Vagina (tissue), 2 donors: ENCODE measurements around the gene PRRT1B. TPM values are rescaled to one million over a fixed set of nuclear protein-coding genes. Genes with fewer than 3 reads are reported as not detected.

Experiments used
- DNase-seq, 2 donors: peaks; one replicate each; pipeline ENCODE4 v3.0.0-alpha.2; 2017; ENCODE audit errors: extremely low spot score in 2 of 2
- H3K27ac ChIP-seq: fragments of 200-600 bp; sonication (generic); one replicate; pipeline ENCODE4 v1.5.1; 2019
- H3K27me3 ChIP-seq: fragments of 200-600 bp; sonication (generic); one replicate; pipeline ENCODE4 v1.5.1; 2019
- H3K36me3 ChIP-seq, 2 donors: fragments of 200-600 bp; sonication (generic); one replicate each; pipeline ENCODE4 v1.5.1; 2017 to 2019
- H3K4me1 ChIP-seq: fragments of 200-600 bp; sonication (generic); one replicate; pipeline ENCODE4 v1.5.1; 2019
- H3K4me3 ChIP-seq, 2 donors: fragments of 200-600 bp; sonication (generic); 1 replicate in 1 of 2; 2 replicates in 1 of 2; pipeline ENCODE4 v1.5.1; 2016 to 2019
- H3K9me3 ChIP-seq: fragments of 200-600 bp; sonication (generic); one replicate; pipeline ENCODE4 v1.5.1; 2019
- CTCF ChIP-seq, 3 experiments: fragments of 450-650 bp in 2 of 3; fragments of 200-600 bp in 1 of 3; sonication (generic) in 1 of 3; IDR thresholded peaks; one replicate each; pipeline ENCODE4 v1.5.1; 2017 to 2019; ENCODE audit warnings: antibody characterized with exemption in 3 of 3, mild to moderate bottlenecking in 2 of 3, moderate library complexity in 2 of 3
- POLR2A ChIP-seq, 2 donors: fragments of 450-650 bp; IDR thresholded peaks; one replicate each; pipeline ENCODE4 v1.6.1; 2017; ENCODE audit warnings: antibody characterized with exemption in 2 of 2, mild to moderate bottlenecking in 2 of 2, moderate library complexity in 2 of 2
- POLR2AphosphoS5 ChIP-seq, 2 donors: sonication (generic); formaldehyde crosslinking; IDR thresholded peaks; one replicate each; pipeline ENCODE4 v1.9.0; 2017; ENCODE audit warnings: antibody characterized with exemption in 2 of 2, mild to moderate bottlenecking in 2 of 2, low read depth in 1 of 2; ENCODE audit not compliant: insufficient read depth in 1 of 2
- intact Hi-C: fragments of 100-400 bp; cut with DNase I; formaldehyde crosslinking; loops from one replicate; pipeline ENCODE4 v1.15.1; 2023
- total RNA-seq: library from RNA; depleted of rRNA; stranded (reverse); fragments of >200 nt; gene quantifications from one replicate; pipeline ENCODE4 v1.2.3, GENCODE V29; 2016

PRRT1B gene
- total RNA-seq, 1 donor from 2014 or later, result not detected

DNA sequence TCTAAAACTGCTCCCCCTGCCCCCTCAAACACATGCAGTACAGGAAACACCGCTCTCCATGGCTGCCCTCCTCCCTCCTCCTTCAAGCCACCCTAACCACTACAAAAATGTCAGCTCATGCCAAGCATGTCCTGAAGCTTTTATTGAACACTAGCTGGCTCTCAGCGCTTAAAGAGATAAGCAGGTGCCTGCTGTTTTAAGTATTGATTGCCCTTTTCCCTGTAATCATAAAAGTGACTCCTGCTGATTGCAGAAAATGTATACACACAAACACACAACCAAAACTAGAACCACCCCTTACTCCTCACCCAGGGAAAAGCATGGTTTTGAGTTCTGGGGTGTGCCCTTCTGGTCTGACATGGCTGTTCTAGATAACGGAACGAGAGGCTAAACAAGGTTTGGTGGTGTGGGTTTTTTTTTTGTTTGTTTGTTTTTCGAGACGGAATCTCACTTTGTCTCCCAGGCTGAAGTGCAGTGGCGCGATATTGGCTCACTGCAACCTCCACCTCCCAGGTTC lies 10.5 kb upstream of the PRRT1B start:
- no peaks in the 10 kb centered on the region for H3K27me3 ChIP-seq
- intact Hi-C loops, result no loop called here
- no peaks in the 10 kb centered on the region for H3K9me3 ChIP-seq
- H3K4me3 ChIP-seq, result no peak overlapping the region
- H3K36me3 ChIP-seq, result no peaks in the 10 kb centered on the region
- peaks cover 12% of the 10 kb centered on the region for H3K4me1 ChIP-seq
- no peak for DNase-seq
- no peak for TF ChIP-seq POLR2A (IDR thresholded peaks at IDR 0.05)
- no peak for TF ChIP-seq CTCF (IDR thresholded peaks at IDR 0.05)
- TF ChIP-seq POLR2AphosphoS5 (IDR thresholded peaks at IDR 0.05; ENCODE audit: insufficient read depth in 1 of 2, low read depth in 1 of 2), result no peak
- no peak overlapping the region for H3K27ac ChIP-seq

- no peak for TF ChIP-seq POLR2AphosphoS5 (IDR thresholded peaks at IDR 0.05; ENCODE audit: insufficient read depth in 1 of 2, low read depth in 1 of 2)
- TF ChIP-seq CTCF (IDR thresholded peaks at IDR 0.05), result no peak
- TF ChIP-seq POLR2A (IDR thresholded peaks at IDR 0.05), result no peak
- no peak for DNase-seq
- intact Hi-C loops, result no loop called here
- no peak overlapping the region for H3K27ac ChIP-seq
- no peaks in the 10 kb centered on the region for H3K4me1 ChIP-seq
- no peak overlapping the region for H3K4me3 ChIP-seq
- no peaks in the 10 kb centered on the region for H3K27me3 ChIP-seq
- H3K9me3 ChIP-seq, result no peaks in the 10 kb centered on the region
- no peaks in the 10 kb centered on the region for H3K36me3 ChIP-seq
These were observed 7.4 kb upstream of the PRRT1B start for GRCh38 chr9:131537946-131538345.

- DNase-seq, result no peak
- TF ChIP-seq POLR2A (IDR thresholded peaks at IDR 0.05) (no peak), CTCF (IDR thresholded peaks at IDR 0.05) (no peak), POLR2AphosphoS5 (IDR thresholded peaks at IDR 0.05; ENCODE audit: insufficient read depth in 1 of 2, low read depth in 1 of 2) (no peak)
- Histone ChIP-seq H3K27ac (no peak overlapping the region), H3K27me3 (no peaks in the 10 kb centered on the region), H3K36me3 (no peaks in the 10 kb centered on the region), H3K9me3 (peaks cover 5% of the 10 kb centered on the region), H3K4me1 (no peaks in the 10 kb centered on the region), H3K4me3 (no peak overlapping the region)
- intact Hi-C loops, result no loop called here
These were observed 6.0 kb upstream of the PRRT1B start for GRCh38 chr9:131539223-131539923.

DNA sequence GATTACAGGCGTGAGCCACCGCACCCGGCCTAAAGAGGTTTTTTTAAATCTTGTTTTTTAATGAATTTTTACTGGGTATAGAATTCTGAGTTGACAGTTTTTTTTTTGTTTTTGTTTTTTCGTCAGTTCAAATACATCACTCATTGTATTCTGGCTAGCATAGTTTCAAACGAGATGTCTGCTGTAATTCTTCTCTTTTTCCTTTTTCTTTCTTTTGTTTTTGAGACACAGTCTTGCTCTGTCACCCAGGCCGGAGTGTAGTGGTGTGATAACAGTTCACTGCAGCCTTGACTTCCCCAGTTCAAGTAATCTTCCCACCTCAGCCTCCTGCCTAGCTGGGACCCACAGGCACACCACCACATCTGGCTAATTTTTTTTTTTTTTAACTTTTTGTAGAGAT lies 2.2 kb upstream of the PRRT1B start:
- Histone ChIP-seq H3K9me3 (peaks cover 5% of the 10 kb centered on the region), H3K4me1 (peaks cover 21% of the 10 kb centered on the region), H3K27me3 (peaks cover 9% of the 10 kb centered on the region), H3K36me3 (no peaks in the 10 kb centered on the region), H3K4me3 (no peak overlapping the region), H3K27ac (no peak overlapping the region)
- DNase-seq, result no peak
- intact Hi-C loops, result no loop called here
- TF ChIP-seq POLR2A (IDR thresholded peaks at IDR 0.05) (no peak), CTCF (IDR thresholded peaks at IDR 0.05) (no peak), POLR2AphosphoS5 (IDR thresholded peaks at IDR 0.05; ENCODE audit: insufficient read depth in 1 of 2, low read depth in 1 of 2) (no peak)

DNA sequence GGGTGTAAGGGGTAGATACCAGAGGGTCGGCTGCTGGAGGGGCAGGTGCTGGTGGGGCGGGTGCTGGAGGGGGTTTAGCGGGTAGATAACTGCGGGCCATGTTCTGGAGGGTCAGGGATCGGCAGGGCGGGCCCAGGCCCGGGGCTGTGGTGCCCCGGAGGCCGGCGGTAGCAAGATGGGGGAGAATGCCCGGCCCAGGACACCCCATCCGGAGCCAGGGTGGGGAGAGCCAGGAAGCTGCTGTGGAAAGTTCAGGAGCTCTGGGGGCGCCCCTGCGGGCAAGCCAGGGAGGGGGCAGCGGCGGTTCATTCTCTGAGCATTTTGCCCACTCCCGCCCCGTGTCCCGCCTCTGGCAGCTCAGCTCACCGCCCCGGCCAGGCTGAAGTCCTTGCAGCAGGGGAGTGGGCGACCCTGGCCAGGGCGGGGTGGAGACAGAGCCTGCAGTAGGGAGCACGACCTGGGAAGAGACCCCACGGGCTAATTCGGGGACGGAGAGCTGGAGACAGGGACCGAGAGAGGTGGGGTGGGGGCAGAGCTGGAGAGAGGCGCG lies 538 bp downstream of the PRRT1B start:
- no peak overlapping the region for H3K27ac ChIP-seq
- H3K36me3 ChIP-seq, result no peaks in the 10 kb centered on the region
- intact Hi-C loops, result no loop called here
- H3K4me3 ChIP-seq, result peak overlapping the region in 1 of 2 donors; percentile 1
- H3K9me3 ChIP-seq, result peaks cover 5% of the 10 kb centered on the region
- peaks cover 21% of the 10 kb centered on the region for H3K4me1 ChIP-seq
- no peak for TF ChIP-seq CTCF (IDR thresholded peaks at IDR 0.05)
- TF ChIP-seq POLR2A (IDR thresholded peaks at IDR 0.05), result no peak
- no peak for TF ChIP-seq POLR2AphosphoS5 (IDR thresholded peaks at IDR 0.05; ENCODE audit: insufficient read depth in 1 of 2, low read depth in 1 of 2)
- no peak for DNase-seq
- H3K27me3 ChIP-seq, result peaks cover 9% of the 10 kb centered on the region
